Stimulated activated naive CD8-positive, alpha-beta T cell treated with anti-CD3 and anti-CD28 coated beads, Interleukin-15, Interleukin-2, amounts not matched to agents 100 ng/mL and 50 ng/mL, for 24 hours (primary cell): ENCODE results near the gene HYAL1.
"Not testable (repeated sequence)": the region's sequence is repeated elsewhere in the genome, so short reads cannot be mapped to it uniquely, and the experiment has no call there.

Experiments used
- H3K27ac Mint-ChIP-seq: one replicate; pipeline ENCODE4 v1.8.0; 2021; ENCODE audit warnings: mild to moderate bottlenecking, mixed read lengths
- H3K27me3 Mint-ChIP-seq: one replicate; pipeline ENCODE4 v1.8.0; 2021; ENCODE audit warnings: mixed read lengths
- H3K36me3 Mint-ChIP-seq: one replicate; pipeline ENCODE4 v1.8.0; 2021; ENCODE audit warnings: low read depth, mixed read lengths
- H3K4me1 Mint-ChIP-seq: one replicate; pipeline ENCODE4 v1.8.0; 2021; ENCODE audit warnings: low read depth, mixed read lengths
- H3K4me3 Mint-ChIP-seq: one replicate; pipeline ENCODE4 v1.8.0; 2021; ENCODE audit warnings: mild to moderate bottlenecking, mixed read lengths
- H3K9me3 Mint-ChIP-seq: one replicate; pipeline ENCODE4 v1.8.0; 2021; ENCODE audit warnings: mixed read lengths

The HYAL1 gene

DNA sequence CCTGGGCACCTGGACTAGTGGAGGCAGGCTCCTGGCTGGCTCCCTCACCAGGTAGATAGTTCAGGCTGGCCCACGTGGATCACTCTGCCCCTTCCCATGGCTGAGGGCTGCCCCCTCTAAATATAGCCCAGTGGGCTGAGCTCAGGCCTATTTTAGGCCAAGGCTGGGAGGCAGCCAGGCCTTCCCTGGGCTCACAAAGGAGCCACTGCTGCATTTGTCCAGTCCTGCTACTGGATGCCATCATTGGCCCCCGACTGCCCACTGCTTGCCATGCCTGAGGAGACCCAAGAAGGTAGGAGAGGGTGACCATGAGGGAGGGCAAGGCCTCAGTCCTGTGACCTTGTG lies 24.5 kb downstream of the HYAL1 start, which contains the start of gene LSMEM2:
Gene LSMEM2 (plus strand): TSS at position 208 of the 345 bp plus-strand sequence. CDS start 27 bp downstream, at position 235.
- Mint-ChIP-seq H3K27me3 (peaks cover 29% of the 10 kb centered on the region), H3K4me3 (no peak within 1 kb of the TSS), H3K27ac (no peak within 1 kb of the TSS), H3K9me3 (no peaks in the 10 kb centered on the region), H3K4me1 (peaks cover 22% of the 10 kb centered on the region), H3K36me3 (no peaks in the 10 kb centered on the region)

DNA sequence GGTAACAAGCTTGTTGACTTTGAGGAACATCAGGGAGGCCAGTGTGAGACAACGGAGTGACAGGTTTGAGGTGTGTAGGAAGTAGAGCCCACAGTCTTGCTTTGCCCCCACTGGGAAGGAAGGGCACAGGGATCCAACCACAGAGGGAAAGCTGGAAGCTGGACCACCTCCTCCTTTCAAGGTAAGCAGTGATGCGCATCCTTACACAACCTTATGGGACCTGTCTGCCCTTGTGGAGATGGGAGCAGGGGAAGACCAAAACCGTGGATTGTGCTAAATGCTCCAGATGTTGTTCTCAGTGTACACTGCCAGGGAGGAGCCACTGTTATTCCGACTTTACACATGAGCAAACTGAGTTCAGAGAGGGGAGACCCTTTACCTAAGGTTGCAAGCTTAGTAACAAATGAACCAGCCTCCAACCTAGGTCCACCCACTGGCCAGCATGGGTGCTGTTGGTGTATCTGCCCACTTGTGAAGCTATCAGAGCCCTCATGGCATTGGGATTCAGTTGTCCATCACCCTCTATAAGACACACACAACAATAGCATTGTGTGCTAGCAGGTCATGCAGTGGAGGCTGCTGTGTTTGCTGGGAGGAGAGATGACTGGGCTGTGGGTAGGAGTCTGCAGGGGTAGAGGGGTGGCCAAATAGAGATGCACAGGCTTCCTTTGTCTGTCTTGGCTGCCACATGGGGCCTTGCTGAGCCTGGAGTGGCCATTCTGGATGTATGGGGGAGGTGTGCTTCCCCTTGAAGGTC lies 25.1 kb downstream of the HYAL1 start:
- Mint-ChIP-seq H3K36me3 (no peaks in the 10 kb centered on the region), H3K4me1 (peaks cover 23% of the 10 kb centered on the region), H3K27ac (no peak overlapping the region), H3K9me3 (no peaks in the 10 kb centered on the region), H3K4me3 (no peak overlapping the region), H3K27me3 (peaks cover 31% of the 10 kb centered on the region)

DNA sequence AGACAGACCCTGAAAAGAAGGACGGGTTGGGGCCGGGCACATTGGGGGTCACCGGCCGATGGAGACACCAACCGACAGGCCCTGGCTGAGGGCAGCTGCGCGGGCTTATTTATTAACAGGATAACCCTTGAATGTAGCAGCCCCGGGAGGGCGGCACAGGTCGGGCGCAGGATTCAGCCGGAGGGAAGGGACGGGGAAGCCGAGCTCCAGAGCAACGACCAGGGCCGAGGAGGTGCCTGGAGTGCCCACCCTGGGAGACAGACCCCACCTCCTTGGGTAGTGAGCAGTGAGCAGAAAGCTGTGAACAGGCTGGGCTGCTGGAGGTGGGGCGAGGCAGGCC lies 26.6 kb downstream of the HYAL1 start:
- peaks cover 36% of the 10 kb centered on the region for H3K27me3 Mint-ChIP-seq
- H3K4me3 Mint-ChIP-seq: no peak overlapping the region
- H3K4me1 Mint-ChIP-seq: peaks cover 28% of the 10 kb centered on the region
- H3K27ac Mint-ChIP-seq: no peak overlapping the region
- no peaks in the 10 kb centered on the region for H3K36me3 Mint-ChIP-seq
- no peaks in the 10 kb centered on the region for H3K9me3 Mint-ChIP-seq

DNA sequence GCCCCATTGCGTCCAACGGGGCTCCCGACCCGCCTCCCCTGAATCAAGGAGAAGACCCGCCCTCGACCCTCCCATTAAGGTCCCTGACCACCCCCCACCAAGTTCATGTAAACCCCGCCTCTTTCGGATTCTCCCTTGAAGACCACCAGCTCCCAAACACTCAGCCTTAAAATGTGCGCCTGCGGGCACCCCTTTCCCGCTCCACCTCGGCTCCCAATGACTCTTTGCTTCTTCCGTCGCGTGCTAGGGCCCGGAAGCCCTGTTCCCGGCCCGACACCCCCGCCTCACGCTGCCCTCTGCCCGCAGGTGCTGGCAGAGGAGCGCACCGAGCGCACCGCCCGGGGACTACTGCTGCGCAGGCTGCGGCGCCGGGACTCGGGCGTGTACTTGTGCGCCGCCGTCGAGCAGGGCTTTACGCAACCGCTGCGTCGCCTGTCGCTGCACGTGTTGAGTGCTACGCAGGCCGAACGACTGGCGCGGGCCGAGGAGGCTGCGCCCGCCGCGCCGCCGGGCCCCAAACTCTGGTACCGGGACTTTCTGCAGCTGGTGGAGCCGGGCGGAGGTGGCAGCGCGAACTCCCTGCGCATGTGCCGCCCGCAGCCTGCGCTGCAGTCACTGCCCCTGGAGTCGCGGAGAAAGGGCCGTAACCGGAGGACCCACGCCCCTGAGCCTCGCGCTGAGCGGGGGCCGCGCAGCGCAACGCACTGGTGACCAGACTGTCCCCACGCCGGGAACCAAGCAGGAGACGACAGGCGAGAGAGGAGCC lies 27.2 kb downstream of the HYAL1 start:
- H3K27ac Mint-ChIP-seq: no peak overlapping the region
- H3K4me3 Mint-ChIP-seq: no peak overlapping the region
- H3K9me3 Mint-ChIP-seq: no peaks in the 10 kb centered on the region
- H3K4me1 Mint-ChIP-seq: peaks cover 28% of the 10 kb centered on the region
- peaks cover 36% of the 10 kb centered on the region for H3K27me3 Mint-ChIP-seq
- H3K36me3 Mint-ChIP-seq: no peaks in the 10 kb centered on the region

DNA sequence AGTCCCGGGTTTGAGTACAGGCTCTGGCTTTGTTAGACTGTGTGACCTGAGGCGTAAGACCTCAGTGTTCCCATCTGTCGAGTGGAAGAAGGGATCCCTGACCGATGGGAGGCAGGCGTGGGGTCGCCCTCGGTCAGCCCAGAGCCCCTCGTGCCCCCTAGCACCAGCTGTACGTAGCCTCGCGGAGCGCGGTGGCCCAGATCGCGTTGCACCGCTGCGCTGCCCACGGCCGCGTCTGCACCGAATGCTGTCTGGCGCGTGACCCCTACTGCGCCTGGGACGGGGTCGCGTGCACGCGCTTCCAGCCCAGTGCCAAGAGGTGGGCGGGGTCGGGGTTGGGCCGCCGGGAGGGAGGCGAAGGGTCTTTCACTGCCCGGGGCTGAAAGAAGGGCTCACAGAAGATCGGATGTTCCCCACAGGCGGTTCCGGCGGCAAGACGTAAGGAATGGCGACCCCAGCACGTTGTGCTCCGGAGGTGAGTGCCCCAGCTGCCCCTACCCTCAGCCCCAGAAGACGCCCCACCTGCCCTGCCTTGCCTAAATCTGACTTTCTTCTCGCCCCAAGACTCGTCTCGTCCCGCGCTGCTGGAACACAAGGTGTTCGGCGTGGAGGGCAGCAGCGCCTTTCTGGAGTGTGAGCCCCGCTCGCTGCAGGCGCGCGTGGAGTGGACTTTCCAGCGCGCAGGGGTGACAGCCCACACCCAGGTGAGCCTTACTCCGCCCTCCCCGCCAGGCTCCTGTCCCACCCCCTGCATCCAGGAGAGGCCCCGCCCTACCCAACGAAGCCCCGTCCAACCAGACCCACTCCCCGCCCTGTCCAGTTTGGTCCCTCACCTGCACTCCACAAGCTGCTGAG lies 28.0 kb downstream of the HYAL1 start:
- H3K36me3 Mint-ChIP-seq: no peaks in the 10 kb centered on the region
- H3K27me3 Mint-ChIP-seq: peaks cover 36% of the 10 kb centered on the region
- no peak overlapping the region for H3K4me3 Mint-ChIP-seq
- H3K9me3 Mint-ChIP-seq: no peaks in the 10 kb centered on the region
- peaks cover 28% of the 10 kb centered on the region for H3K4me1 Mint-ChIP-seq
- no peak overlapping the region for H3K27ac Mint-ChIP-seq

DNA sequence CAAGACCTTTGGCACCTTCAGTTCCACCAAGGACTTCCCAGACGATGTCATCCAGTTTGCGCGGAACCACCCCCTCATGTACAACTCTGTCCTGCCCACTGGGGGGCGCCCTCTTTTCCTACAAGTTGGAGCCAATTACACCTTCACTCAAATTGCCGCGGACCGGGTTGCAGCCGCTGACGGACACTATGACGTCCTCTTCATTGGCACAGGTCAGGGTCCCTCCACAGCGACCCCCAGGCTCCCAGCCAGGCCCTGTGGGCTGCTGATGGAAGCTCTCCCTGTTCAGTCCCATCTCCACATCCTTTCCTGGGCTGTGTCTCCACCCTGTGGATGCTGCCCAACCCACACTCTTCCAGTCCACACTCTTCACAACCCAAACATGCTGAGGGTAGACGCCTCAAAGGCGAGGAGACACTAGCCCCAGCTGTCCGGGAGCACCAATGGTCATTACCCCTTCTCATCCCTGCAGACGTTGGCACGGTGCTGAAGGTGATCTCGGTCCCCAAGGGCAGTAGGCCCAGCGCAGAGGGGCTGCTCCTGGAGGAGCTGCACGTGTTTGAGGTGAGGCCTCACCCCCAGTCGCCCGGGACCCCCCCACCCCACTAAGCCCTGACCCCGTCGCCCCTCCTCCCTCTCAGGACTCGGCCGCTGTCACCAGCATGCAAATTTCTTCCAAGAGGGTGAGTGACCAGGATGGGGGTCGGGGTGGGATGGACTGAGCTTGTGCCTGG lies 28.8 kb downstream of the HYAL1 start:
- H3K36me3 Mint-ChIP-seq: no peaks in the 10 kb centered on the region
- peak overlapping the region; percentile 54 for H3K4me3 Mint-ChIP-seq
- H3K27ac Mint-ChIP-seq: no peak overlapping the region
- no peaks in the 10 kb centered on the region for H3K9me3 Mint-ChIP-seq
- peaks cover 36% of the 10 kb centered on the region for H3K27me3 Mint-ChIP-seq
- H3K4me1 Mint-ChIP-seq: peaks cover 28% of the 10 kb centered on the region

DNA sequence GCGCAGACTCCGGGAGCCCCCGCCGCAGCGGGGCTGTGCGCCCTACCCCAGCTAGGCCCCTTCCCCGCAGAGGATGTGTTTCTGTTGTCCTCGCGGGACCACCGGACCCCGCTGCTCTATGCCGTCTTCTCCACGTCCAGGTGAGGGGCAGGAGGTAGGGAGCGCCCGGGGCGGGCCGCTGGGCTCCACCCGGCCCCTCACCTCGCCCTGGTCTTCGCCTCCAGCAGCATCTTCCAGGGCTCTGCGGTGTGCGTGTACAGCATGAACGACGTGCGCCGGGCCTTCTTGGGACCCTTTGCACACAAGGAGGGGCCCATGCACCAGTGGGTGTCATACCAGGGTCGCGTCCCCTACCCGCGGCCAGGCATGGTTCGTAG lies 29.7 kb downstream of the HYAL1 start:
- H3K27me3 Mint-ChIP-seq: peaks cover 37% of the 10 kb centered on the region
- no peak overlapping the region for H3K4me3 Mint-ChIP-seq
- H3K9me3 Mint-ChIP-seq: no peaks in the 10 kb centered on the region
- no peak overlapping the region for H3K27ac Mint-ChIP-seq
- H3K36me3 Mint-ChIP-seq: no peaks in the 10 kb centered on the region
- H3K4me1 Mint-ChIP-seq: peaks cover 28% of the 10 kb centered on the region

DNA sequence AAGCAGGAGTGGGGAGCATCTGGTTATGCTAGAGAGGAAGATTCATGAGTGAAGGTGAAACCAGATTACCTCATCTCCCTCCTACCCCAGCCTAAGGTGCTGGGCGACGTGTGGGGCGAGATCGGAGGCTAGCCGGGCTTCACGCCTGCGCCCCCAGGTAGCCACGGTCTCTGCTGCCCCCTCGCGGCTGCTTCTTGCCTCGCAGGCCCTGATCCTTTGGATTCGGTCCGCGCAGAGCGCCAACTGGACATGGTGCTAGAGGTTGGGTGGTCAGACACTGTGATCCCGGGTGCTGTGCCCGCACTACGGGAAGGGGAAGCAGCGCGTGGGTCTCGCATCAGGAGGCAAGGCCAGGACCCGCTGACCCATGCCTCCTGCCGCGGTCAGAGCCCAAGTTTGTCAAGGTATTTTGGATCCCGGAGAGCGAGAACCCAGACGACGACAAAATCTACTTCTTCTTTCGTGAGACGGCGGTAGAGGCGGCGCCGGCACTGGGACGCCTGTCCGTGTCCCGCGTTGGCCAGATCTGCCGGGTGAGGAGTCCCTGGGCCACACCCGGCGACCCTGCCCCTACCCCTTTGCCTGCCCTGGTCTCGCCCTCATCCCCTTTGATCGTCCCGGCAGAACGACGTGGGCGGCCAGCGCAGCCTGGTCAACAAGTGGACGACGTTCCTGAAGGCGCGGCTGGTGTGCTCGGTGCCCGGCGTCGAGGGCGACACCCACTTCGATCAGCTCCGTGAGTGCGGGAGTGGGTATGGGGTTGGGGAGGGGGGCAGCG lies 30.3 kb downstream of the HYAL1 start:
- H3K4me3 Mint-ChIP-seq: peak overlapping the region; percentile 78
- peaks cover 28% of the 10 kb centered on the region for H3K4me1 Mint-ChIP-seq
- no peaks in the 10 kb centered on the region for H3K36me3 Mint-ChIP-seq
- H3K9me3 Mint-ChIP-seq: no peaks in the 10 kb centered on the region
- H3K27me3 Mint-ChIP-seq: peaks cover 43% of the 10 kb centered on the region
- H3K27ac Mint-ChIP-seq: no peak overlapping the region

DNA sequence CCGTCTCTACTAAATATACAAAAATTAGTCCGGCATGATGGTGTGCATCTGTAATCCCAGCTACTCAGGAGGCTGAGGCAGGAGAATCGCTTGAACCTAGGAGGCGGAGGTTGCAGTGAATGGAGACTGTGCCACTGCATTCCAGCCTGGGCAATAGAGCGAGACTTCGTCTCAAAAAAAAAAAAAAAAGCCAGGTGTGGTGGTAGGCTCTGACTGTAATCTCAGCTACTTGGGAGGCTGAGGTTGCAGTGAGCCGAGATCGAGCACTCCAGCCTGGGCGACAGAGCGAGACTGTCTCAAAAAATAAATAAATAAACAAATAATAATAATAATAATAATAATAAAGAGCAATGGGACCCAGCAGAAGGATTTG lies 30.9 kb downstream of the HYAL1 start:
- H3K27me3 Mint-ChIP-seq: peaks cover 43% of the 10 kb centered on the region

DNA sequence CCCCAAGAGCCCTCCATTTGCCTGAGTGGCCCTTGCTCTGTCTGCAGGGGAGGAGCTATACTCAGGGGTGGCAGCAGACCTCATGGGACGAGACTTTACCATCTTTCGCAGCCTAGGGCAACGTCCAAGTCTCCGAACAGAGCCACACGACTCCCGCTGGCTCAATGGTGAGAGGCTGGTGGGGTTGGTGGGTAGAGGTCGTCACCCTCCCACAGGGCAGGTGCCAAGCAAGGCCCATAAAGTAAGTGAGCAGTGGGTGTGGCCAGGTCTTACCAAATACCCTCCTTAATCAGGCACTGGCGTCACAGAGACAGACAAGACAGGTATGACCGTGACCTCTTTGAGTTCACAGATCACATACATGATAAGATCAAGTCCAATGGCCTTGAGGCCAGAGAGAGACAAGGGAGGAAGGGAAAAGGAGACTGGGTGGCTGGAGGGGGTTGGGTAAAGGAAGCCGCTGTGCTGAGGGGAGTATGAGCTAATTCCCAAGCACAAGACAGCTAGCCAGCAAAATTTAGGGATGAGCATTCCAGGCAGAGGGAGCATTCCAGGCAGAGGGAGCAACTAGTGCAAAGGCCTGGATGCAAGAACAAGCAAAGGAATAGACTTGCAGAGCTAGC lies 31.9 kb downstream of the HYAL1 start:
- no peaks in the 10 kb centered on the region for H3K9me3 Mint-ChIP-seq
- H3K27ac Mint-ChIP-seq: no peak overlapping the region
- peaks cover 42% of the 10 kb centered on the region for H3K27me3 Mint-ChIP-seq
- H3K4me3 Mint-ChIP-seq: no peak overlapping the region
- H3K36me3 Mint-ChIP-seq: no peaks in the 10 kb centered on the region
- peaks cover 28% of the 10 kb centered on the region for H3K4me1 Mint-ChIP-seq

More for the DNA sequence above, 30.9 kb downstream of the HYAL1 start:
- H3K4me3 Mint-ChIP-seq, H3K9me3 Mint-ChIP-seq, H3K27ac Mint-ChIP-seq, H3K36me3 Mint-ChIP-seq: not testable (repeated sequence)
- peaks cover 28% of the 10 kb centered on the region for H3K4me1 Mint-ChIP-seq

DNA sequence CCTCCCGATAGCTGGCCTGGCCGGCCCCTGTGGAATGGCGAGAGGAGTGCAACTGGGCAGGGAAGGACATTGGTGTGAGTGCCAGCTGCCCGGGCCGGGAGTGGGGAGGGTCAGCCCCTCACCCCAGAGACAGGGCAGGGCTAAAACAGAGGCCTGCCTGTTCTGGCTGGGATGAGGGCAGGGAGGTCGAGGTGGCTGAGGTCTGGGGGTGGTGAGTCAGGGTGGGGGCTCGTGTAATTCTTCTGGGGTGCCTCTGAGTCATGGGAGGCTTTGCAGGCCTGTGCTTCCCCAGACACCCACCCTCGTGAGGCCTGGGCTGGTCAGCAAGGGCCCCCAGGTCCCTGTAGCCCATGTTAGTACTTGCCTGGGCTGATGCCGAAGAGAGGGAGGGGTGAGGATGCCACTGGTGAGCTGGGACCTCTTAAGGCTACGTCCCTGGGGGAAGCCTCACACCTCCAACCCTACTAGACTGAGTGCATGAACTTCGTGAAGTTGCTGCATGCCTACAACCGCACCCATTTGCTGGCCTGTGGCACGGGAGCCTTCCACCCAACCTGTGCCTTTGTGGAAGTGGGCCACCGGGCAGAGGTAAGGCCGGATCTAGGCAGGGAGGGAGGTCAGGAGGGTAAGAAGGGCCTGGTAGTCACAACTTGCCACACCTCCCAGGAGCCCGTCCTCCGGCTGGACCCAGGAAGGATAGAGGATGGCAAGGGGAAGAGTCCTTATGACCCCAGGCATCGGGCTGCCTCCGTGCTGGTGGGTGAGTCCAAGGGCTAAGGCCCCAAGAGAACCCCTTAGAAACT lies 32.8 kb downstream of the HYAL1 start:
- peaks cover 39% of the 10 kb centered on the region for H3K27me3 Mint-ChIP-seq
- no peak overlapping the region for H3K4me3 Mint-ChIP-seq
- no peaks in the 10 kb centered on the region for H3K36me3 Mint-ChIP-seq
- peaks cover 23% of the 10 kb centered on the region for H3K4me1 Mint-ChIP-seq
- no peaks in the 10 kb centered on the region for H3K9me3 Mint-ChIP-seq
- no peak overlapping the region for H3K27ac Mint-ChIP-seq

DNA sequence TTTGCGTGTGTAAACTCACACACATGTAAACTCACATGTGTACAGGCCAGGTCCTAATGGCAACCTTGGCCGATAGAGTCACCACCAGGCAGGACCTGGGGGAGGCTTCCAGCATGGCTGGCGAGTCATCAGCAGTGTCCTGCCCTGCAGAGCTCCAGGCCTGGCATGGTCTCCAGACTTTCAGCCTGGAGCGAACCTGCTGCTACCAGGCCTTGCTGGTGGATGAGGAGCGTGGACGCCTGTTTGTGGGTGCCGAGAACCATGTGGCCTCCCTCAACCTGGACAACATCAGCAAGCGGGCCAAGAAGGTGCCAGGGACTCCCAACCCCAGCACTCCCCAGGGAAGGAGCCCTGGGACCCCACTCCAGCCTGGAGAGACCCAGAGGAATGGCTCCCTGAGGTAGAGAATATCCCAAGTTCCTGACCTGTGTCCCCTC lies 33.4 kb downstream of the HYAL1 start:
- peaks cover 34% of the 10 kb centered on the region for H3K27me3 Mint-ChIP-seq
- no peaks in the 10 kb centered on the region for H3K36me3 Mint-ChIP-seq
- H3K9me3 Mint-ChIP-seq: no peaks in the 10 kb centered on the region
- peaks cover 17% of the 10 kb centered on the region for H3K4me1 Mint-ChIP-seq
- no peak overlapping the region for H3K27ac Mint-ChIP-seq
- no peak overlapping the region for H3K4me3 Mint-ChIP-seq

DNA sequence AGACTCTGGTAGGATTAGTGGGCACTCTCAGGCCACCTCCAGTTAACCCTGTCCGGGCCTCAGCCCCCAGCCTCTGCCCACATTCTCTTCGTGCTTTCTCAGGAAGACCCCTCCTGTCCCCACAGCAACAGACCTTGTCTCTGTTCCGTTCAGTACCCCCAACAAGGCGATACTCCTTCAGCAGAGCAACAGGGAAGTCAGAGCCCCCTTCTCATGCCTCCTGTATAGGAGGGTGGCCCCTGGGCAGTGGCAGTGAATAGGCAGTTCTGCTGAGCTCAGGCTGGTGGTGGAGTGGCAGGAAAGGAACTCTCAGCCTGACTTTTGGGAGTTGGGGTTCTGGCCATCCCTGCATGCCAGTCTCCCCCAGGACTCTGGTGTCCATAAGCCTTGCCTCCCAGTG lies 33.9 kb downstream of the HYAL1 start:
- Mint-ChIP-seq H3K9me3 (no peaks in the 10 kb centered on the region), H3K27ac (no peak overlapping the region), H3K4me1 (peaks cover 12% of the 10 kb centered on the region), H3K36me3 (no peaks in the 10 kb centered on the region), H3K4me3 (no peak overlapping the region), H3K27me3 (peaks cover 29% of the 10 kb centered on the region)
